ENCODE data around the gene MSL2. TPM values are rescaled to one million over a fixed set of nuclear protein-coding genes. Genes with fewer than 3 reads are reported as not detected.
"Not testable (repeated sequence)": the region's sequence is repeated elsewhere in the genome, so short reads cannot be mapped to it uniquely, and the experiment has no call there.

The MSL2 gene
- total and polyA plus RNA-seq, 5 donors from 2014 or later: 31.2 to 146 (median 38.7) TPM

- Mint-ChIP-seq H3K27me3 (no peaks in the 10 kb centered on the region), H3K27ac (peak overlapping the region in 1 of 3 donors; percentile 70), H3K4me3 (peak overlapping the region; percentile 15 to 75 (median 56)), H3K9me3 (peaks cover 0 to 1% (median 0%) of the 10 kb centered on the region in 7 donors), H3K36me3 (peaks cover 3% of the 10 kb centered on the region), H3K4me1 (peaks cover 46 to 92% (median 72%) of the 10 kb centered on the region in 4 donors)
- Histone ChIP-seq H3K27ac (ENCODE audit: insufficient read depth, low read length, poor library complexity, severe bottlenecking) (no peak overlapping the region), H3K4me3 (ENCODE audit: low read depth, low read length) (peak overlapping the region; percentile 65), H3K4me1 (ENCODE audit: control insufficient read depth, insufficient read depth, low read length, poor library complexity, severe bottlenecking) (peaks cover 85% of the 10 kb centered on the region), H3K9me3 (ENCODE audit: control insufficient read depth in 2 of 2, low read length in 2 of 2) (no peaks in the 10 kb centered on the region), H3K36me3 (ENCODE audit: control insufficient read depth, insufficient read depth, low read length) (no peaks in the 10 kb centered on the region), H3K27me3 (ENCODE audit: control insufficient read depth, insufficient read depth, low read length) (no peaks in the 10 kb centered on the region)
- ATAC-seq (ENCODE audit: low read depth in 2 of 2) (no peak), DNase-seq (no peak)
Measured at GRCh38 chr3:136181741-136182140, 14.4 kb downstream of the MSL2 start.

GRCh38 chr3:136177876-136178275 lies 18.3 kb downstream of the MSL2 start:
- no peak overlapping the region for H3K27ac Mint-ChIP-seq

GRCh38 chr3:136173939-136174490 lies 22.1 kb downstream of the MSL2 start:
- no peaks in the 10 kb centered on the region for H3K27me3 ChIP-seq (ENCODE audit: control insufficient read depth, insufficient read depth, low read length)
- H3K36me3 ChIP-seq (ENCODE audit: control insufficient read depth, insufficient read depth, low read length): no peaks in the 10 kb centered on the region
- H3K27ac ChIP-seq (ENCODE audit: insufficient read depth, low read length, poor library complexity, severe bottlenecking): peak overlapping the region; percentile 34
- peaks cover 64% of the 10 kb centered on the region for H3K4me1 ChIP-seq (ENCODE audit: control insufficient read depth, insufficient read depth, low read length, poor library complexity, severe bottlenecking)
- Mint-ChIP-seq H3K4me1 (peaks cover 23 to 45% (median 36%) of the 10 kb centered on the region in 4 donors), H3K36me3 (no peaks in the 10 kb centered on the region), H3K9me3 (peaks cover 0 to 1% (median 0%) of the 10 kb centered on the region in 7 donors), H3K4me3 (peak overlapping the region in 1 of 4 donors; percentile 26), H3K27me3 (no peaks in the 10 kb centered on the region), H3K27ac (no peak overlapping the region)
- H3K4me3 ChIP-seq (ENCODE audit: low read depth, low read length): peak overlapping the region; percentile 56
- ATAC-seq (ENCODE audit: low read depth in 2 of 2) (no peak), DNase-seq (no peak)
- no peaks in the 10 kb centered on the region for H3K9me3 ChIP-seq (ENCODE audit: control insufficient read depth in 2 of 2, low read length in 2 of 2)

More at GRCh38 chr3:136177876-136178275, 18.3 kb downstream of the MSL2 start:
- no peaks in the 10 kb centered on the region for H3K9me3 ChIP-seq (ENCODE audit: control insufficient read depth in 2 of 2, low read length in 2 of 2)
- Mint-ChIP-seq H3K4me1 (peaks cover 36 to 71% (median 55%) of the 10 kb centered on the region in 4 donors), H3K36me3 (peaks cover 2% of the 10 kb centered on the region), H3K27me3 (no peaks in the 10 kb centered on the region), H3K4me3 (peak overlapping the region; percentile 28 to 64 (median 42)), H3K9me3 (peaks cover 0 to 1% (median 0%) of the 10 kb centered on the region in 7 donors)
- no peaks in the 10 kb centered on the region for H3K27me3 ChIP-seq (ENCODE audit: control insufficient read depth, insufficient read depth, low read length)
- no peaks in the 10 kb centered on the region for H3K36me3 ChIP-seq (ENCODE audit: control insufficient read depth, insufficient read depth, low read length)
- H3K4me1 ChIP-seq (ENCODE audit: control insufficient read depth, insufficient read depth, low read length, poor library complexity, severe bottlenecking): peaks cover 74% of the 10 kb centered on the region
- no peak for DNase-seq
- ATAC-seq (ENCODE audit: low read depth in 2 of 2): no peak
- no peak overlapping the region for H3K27ac ChIP-seq (ENCODE audit: insufficient read depth, low read length, poor library complexity, severe bottlenecking)
- H3K4me3 ChIP-seq (ENCODE audit: low read depth, low read length): peak overlapping the region; percentile 47

GRCh38 chr3:136171097-136171542 lies 25.0 kb downstream of the MSL2 start:
- Histone ChIP-seq H3K9me3 (ENCODE audit: control insufficient read depth in 2 of 2, low read length in 2 of 2) (no peaks in the 10 kb centered on the region), H3K36me3 (ENCODE audit: control insufficient read depth, insufficient read depth, low read length) (no peaks in the 10 kb centered on the region), H3K27me3 (ENCODE audit: control insufficient read depth, insufficient read depth, low read length) (no peaks in the 10 kb centered on the region), H3K4me1 (ENCODE audit: control insufficient read depth, insufficient read depth, low read length, poor library complexity, severe bottlenecking) (peaks cover 52% of the 10 kb centered on the region), H3K27ac (ENCODE audit: insufficient read depth, low read length, poor library complexity, severe bottlenecking) (no peak overlapping the region), H3K4me3 (ENCODE audit: low read depth, low read length) (peak overlapping the region; percentile 37)
- H3K36me3 Mint-ChIP-seq: peaks cover 8% of the 10 kb centered on the region
- DNase-seq (no peak), ATAC-seq (ENCODE audit: low read depth in 2 of 2) (no peak)
- peak overlapping the region in 2 of 4 donors; percentile 50 to 73 for H3K4me3 Mint-ChIP-seq
- H3K27me3 Mint-ChIP-seq: no peaks in the 10 kb centered on the region
- H3K4me1 Mint-ChIP-seq: peaks cover 27 to 50% (median 43%) of the 10 kb centered on the region in 4 donors
- peak overlapping the region; percentile 0 to 78 (median 15) for H3K27ac Mint-ChIP-seq
- H3K9me3 Mint-ChIP-seq: no peaks in the 10 kb centered on the region

GRCh38 chr3:136168236-136168635 lies 27.9 kb downstream of the MSL2 start:
- H3K36me3 ChIP-seq (ENCODE audit: control insufficient read depth, insufficient read depth, low read length); ATAC-seq (ENCODE audit: low read depth in 2 of 2); H3K27me3 ChIP-seq (ENCODE audit: control insufficient read depth, insufficient read depth, low read length); DNase-seq; H3K9me3 ChIP-seq (ENCODE audit: control insufficient read depth in 2 of 2, low read length in 2 of 2); H3K27me3 Mint-ChIP-seq; H3K27ac ChIP-seq (ENCODE audit: insufficient read depth, low read length, poor library complexity, severe bottlenecking); H3K9me3 Mint-ChIP-seq: not testable (repeated sequence)
- Mint-ChIP-seq H3K27ac (peak overlapping the region in 2 of 3 donors; percentile 33 to 58), H3K4me1 (peaks cover 35 to 62% (median 59%) of the 10 kb centered on the region in 4 donors), H3K36me3 (peaks cover 12% of the 10 kb centered on the region), H3K4me3 (peak overlapping the region in 3 of 4 donors; percentile 27 to 77 (median 70))
- Histone ChIP-seq H3K4me3 (ENCODE audit: low read depth, low read length) (peak overlapping the region; percentile 52), H3K4me1 (ENCODE audit: control insufficient read depth, insufficient read depth, low read length, poor library complexity, severe bottlenecking) (peaks cover 56% of the 10 kb centered on the region)

GRCh38 chr3:136166507-136166906 lies 29.6 kb downstream of the MSL2 start:
- Mint-ChIP-seq H3K9me3 (no peaks in the 10 kb centered on the region), H3K36me3 (peaks cover 13% of the 10 kb centered on the region), H3K27me3 (no peaks in the 10 kb centered on the region), H3K27ac (no peak overlapping the region), H3K4me3 (peak overlapping the region in 2 of 4 donors; percentile 44 to 56), H3K4me1 (peaks cover 43 to 78% (median 66%) of the 10 kb centered on the region in 4 donors)
- Histone ChIP-seq H3K9me3 (ENCODE audit: control insufficient read depth in 2 of 2, low read length in 2 of 2) (no peaks in the 10 kb centered on the region), H3K27me3 (ENCODE audit: control insufficient read depth, insufficient read depth, low read length) (no peaks in the 10 kb centered on the region), H3K36me3 (ENCODE audit: control insufficient read depth, insufficient read depth, low read length) (no peaks in the 10 kb centered on the region), H3K4me3 (ENCODE audit: low read depth, low read length) (peak overlapping the region; percentile 33), H3K4me1 (ENCODE audit: control insufficient read depth, insufficient read depth, low read length, poor library complexity, severe bottlenecking) (peaks cover 53% of the 10 kb centered on the region), H3K27ac (ENCODE audit: insufficient read depth, low read length, poor library complexity, severe bottlenecking) (no peak overlapping the region)
- no peak for DNase-seq
- ATAC-seq (ENCODE audit: low read depth in 2 of 2): no peak

- not testable (repeated sequence) for DNase-seq; H3K9me3 Mint-ChIP-seq; H3K36me3 ChIP-seq (ENCODE audit: control insufficient read depth, insufficient read depth, low read length); H3K9me3 ChIP-seq (ENCODE audit: control insufficient read depth in 2 of 2, low read length in 2 of 2); H3K27me3 Mint-ChIP-seq; H3K27me3 ChIP-seq (ENCODE audit: control insufficient read depth, insufficient read depth, low read length); ATAC-seq (ENCODE audit: low read depth in 2 of 2)
- H3K27ac ChIP-seq (ENCODE audit: insufficient read depth, low read length, poor library complexity, severe bottlenecking): peak overlapping the region; percentile 3
- Mint-ChIP-seq H3K4me3 (peak overlapping the region in 3 of 4 donors; percentile 54 to 66 (median 63)), H3K4me1 (peaks cover 46 to 85% (median 72%) of the 10 kb centered on the region in 4 donors), H3K36me3 (peaks cover 16% of the 10 kb centered on the region), H3K27ac (peak overlapping the region; percentile 60 to 78 (median 62))
- H3K4me3 ChIP-seq (ENCODE audit: low read depth, low read length): peak overlapping the region; percentile 35
- H3K4me1 ChIP-seq (ENCODE audit: control insufficient read depth, insufficient read depth, low read length, poor library complexity, severe bottlenecking): peaks cover 48% of the 10 kb centered on the region
Measured at GRCh38 chr3:136163607-136164006, 32.5 kb downstream of the MSL2 start.

GRCh38 chr3:136162322-136162721 lies 33.8 kb downstream of the MSL2 start:
- Mint-ChIP-seq H3K4me1 (peaks cover 47 to 86% (median 71%) of the 10 kb centered on the region in 4 donors), H3K4me3 (peak overlapping the region in 1 of 4 donors; percentile 21), H3K27ac (no peak overlapping the region), H3K36me3 (peaks cover 19% of the 10 kb centered on the region), H3K9me3 (no peaks in the 10 kb centered on the region), H3K27me3 (no peaks in the 10 kb centered on the region)
- ATAC-seq (ENCODE audit: low read depth in 2 of 2) (no peak), DNase-seq (no peak)
- no peaks in the 10 kb centered on the region for H3K9me3 ChIP-seq (ENCODE audit: control insufficient read depth in 2 of 2, low read length in 2 of 2)
- no peak overlapping the region for H3K27ac ChIP-seq (ENCODE audit: insufficient read depth, low read length, poor library complexity, severe bottlenecking)
- no peaks in the 10 kb centered on the region for H3K36me3 ChIP-seq (ENCODE audit: control insufficient read depth, insufficient read depth, low read length)
- H3K27me3 ChIP-seq (ENCODE audit: control insufficient read depth, insufficient read depth, low read length): no peaks in the 10 kb centered on the region
- no peak overlapping the region for H3K4me3 ChIP-seq (ENCODE audit: low read depth, low read length)
- peaks cover 44% of the 10 kb centered on the region for H3K4me1 ChIP-seq (ENCODE audit: control insufficient read depth, insufficient read depth, low read length, poor library complexity, severe bottlenecking)
